SHP77 treated with DMSO at 0.1 percent for 48 hours (cell line): ENCODE results near the gene ALG11.
A peak's percentile ranks its signal among the peaks of the same experiment; 100 is the strongest.
"Not testable (repeated sequence)": the region's sequence is repeated elsewhere in the genome, so short reads cannot be mapped to it uniquely, and the experiment has no call there.

Experiments
- DNase-seq: peaks from one replicate; lab custom pipeline; 2025; lab: John Stamatoyannopoulos, UW

ALG11 gene, protein sequence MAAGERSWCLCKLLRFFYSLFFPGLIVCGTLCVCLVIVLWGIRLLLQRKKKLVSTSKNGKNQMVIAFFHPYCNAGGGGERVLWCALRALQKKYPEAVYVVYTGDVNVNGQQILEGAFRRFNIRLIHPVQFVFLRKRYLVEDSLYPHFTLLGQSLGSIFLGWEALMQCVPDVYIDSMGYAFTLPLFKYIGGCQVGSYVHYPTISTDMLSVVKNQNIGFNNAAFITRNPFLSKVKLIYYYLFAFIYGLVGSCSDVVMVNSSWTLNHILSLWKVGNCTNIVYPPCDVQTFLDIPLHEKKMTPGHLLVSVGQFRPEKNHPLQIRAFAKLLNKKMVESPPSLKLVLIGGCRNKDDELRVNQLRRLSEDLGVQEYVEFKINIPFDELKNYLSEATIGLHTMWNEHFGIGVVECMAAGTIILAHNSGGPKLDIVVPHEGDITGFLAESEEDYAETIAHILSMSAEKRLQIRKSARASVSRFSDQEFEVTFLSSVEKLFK

DNA sequence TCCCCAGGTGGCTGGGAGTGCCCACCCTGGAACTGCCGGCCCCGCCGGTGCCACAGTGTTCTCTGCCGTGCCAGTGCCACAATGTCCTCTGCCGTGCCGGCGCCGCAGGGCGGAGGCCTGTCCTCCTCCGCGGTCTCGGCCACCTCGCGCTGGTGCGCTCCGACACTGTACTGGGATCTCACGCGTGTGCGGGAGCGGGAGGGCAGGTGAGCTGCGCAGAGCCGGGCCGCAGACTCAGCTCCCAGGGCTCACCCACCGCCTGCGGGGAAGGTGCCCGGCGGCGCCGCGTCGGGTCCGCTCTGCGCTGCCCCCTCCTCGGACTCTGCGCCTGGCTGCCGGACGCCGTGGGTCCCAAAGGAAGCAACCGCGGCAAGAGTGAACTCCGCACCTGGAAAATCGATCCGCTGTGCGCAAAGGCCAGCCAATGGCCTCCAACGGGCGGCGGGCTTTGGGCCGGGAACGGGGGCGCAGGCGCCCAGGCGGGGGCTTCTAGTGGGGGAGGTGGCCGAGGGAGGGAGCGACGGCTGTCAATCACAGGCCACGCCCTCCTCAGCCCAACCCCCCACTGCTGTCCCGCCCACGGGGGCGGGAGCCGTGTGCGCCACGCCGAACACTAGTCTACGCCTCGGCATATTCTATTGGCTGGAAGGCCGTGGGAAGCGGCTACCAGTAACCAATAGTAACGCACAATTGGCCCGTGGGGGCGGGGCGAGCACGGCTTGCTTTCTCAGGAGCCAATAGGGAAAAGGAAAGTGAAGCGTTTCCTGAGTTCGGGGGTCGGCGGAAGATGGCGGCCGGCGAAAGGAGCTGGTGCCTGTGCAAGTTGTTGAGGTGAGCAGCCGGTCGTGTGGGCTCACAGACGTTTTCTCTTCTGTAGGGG lies at the start of gene ALG11:
Gene ALG11, plus strand, starts transcription at position 767 of the 880 bp plus-strand sequence. Its CDS starts 21 bp downstream, at position 788.
- DNase-seq: peak; percentile 87

GRCh38 chr13:51966186-51966585 lies 46.0 kb upstream of the ALG11 start:
- DNase-seq: no peak

DNA sequence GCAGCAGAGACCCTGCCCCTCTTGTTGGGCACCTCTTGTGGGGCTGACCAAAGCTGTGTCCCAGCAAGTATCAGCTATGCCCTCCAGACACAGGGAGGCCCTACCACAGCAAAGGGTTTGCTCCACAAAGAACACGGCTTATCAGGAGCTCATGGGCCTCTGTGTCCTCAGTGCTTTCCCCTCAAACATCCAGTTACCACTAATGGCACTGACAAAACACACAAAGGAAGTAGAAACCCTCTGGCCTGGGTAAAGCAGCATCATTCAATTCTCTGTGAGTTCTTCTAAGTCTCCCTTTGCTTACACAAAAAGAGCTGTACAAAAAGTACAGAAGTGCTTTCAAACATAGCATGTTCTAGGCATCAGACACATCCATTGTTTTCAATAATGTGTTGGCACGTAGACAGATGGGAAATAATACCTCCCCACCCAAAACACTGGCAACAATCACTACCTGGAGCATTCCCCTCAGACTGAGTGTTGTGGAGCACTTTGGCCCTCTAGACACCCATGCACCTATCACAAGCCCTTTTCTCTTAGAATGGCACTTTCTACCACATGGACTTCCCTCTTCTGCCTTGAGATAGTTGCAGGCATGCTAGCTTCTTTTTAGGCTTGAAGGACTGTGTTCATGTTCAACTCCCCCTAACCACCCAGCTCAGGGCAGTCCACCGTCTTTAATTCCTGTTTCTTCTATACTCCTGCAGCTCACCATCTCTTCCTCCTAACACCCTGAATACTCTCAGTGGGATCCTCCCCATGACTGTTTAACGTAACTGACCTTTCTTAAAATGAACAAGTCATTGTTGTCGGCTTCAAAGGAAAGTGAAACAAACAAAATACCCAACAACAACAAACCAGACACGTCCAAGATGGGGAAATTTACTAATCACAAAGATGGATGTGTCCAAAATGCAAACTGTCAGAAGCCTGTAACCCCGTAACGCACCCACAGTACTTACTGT lies 44.4 kb upstream of the ALG11 start:
- DNase-seq: no peak

- no peak for DNase-seq
These were observed 41.8 kb upstream of the ALG11 start for GRCh38 chr13:51970349-51970748.

DNA sequence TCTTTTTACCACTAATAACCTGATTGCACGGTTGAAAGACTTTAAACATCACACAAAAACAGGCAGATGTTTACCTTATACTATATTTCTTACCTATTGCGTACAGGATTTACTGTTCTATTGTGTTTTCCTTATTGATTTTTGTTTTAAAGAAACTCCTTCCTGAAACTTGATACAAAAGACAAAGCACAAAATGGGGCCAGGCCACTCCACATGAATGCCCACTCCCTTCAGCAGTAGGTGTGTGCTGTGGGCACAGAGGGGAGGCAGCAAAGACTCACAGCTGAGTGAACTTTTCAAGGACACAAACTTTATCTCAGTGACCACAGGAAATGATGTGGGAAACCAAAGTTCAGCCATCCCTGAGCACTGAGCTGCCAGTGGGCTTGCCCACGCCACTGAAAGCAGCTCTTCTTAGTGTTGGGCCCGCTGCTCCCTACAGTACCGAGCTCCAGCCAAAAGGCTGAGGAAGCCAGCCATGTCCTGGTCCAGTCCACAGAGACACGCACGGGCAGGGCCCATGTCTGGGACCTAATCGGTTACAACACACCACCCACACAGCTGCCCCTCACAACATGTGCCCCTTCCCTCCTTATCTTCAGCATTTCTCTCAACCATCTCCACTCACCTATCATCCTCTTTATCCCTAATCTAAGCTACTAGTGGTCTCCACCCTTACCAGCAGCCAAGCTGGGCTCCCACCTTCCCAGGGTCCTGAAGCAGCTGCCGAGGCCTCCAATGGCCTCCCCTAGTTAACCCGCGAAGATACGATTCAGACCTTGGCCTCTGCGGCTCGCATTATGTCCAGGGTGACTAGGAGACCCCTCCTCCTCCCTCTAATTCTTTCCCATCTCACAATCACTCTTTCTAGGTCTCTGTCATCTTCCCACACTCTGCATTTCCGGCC lies 40.4 kb upstream of the ALG11 start:
- no peak for DNase-seq

DNA sequence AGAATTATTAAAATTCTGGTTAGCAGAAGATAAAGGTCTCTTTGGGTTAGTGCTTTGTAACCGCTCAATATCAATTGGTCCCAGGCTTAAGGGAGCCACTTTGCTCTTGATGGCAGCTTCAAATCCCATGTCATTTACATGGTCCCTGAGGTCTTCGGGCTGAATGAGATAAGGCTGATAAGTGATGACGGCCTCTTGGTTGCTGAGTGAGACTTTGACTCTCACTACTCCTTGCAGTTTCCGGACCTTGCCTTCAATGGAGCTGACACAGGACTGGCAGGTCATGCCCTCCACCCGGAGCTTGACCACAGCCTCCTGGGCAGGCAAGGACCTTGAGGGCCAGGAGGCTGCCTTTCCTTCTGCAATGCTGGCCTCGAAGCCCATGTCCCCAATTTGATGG lies 37.7 kb upstream of the ALG11 start:
- DNase-seq: no peak

DNA sequence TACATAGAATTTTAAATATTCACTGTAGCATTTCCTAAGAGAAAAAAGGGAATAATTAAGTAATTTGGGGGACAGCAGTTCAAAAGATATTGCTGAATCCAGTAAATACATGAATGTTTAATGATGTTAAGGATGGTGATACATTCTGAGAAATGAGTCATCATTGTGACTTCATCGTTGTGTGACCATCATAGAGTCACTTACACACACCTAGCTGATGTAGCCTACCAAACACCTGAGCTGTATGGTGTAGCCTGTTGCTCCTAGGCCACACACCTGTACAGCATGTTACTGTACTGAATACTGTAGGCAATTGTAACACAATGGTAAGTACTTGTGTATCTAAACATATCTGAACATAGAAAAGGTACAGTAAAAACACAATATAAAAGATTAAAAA lies 35.8 kb upstream of the ALG11 start:
- no peak for DNase-seq

- no peak for DNase-seq
These were observed 35.3 kb upstream of the ALG11 start for GRCh38 chr13:51976890-51977289.

- no peak for DNase-seq
These were observed 34.6 kb upstream of the ALG11 start for GRCh38 chr13:51977625-51978024.

DNA sequence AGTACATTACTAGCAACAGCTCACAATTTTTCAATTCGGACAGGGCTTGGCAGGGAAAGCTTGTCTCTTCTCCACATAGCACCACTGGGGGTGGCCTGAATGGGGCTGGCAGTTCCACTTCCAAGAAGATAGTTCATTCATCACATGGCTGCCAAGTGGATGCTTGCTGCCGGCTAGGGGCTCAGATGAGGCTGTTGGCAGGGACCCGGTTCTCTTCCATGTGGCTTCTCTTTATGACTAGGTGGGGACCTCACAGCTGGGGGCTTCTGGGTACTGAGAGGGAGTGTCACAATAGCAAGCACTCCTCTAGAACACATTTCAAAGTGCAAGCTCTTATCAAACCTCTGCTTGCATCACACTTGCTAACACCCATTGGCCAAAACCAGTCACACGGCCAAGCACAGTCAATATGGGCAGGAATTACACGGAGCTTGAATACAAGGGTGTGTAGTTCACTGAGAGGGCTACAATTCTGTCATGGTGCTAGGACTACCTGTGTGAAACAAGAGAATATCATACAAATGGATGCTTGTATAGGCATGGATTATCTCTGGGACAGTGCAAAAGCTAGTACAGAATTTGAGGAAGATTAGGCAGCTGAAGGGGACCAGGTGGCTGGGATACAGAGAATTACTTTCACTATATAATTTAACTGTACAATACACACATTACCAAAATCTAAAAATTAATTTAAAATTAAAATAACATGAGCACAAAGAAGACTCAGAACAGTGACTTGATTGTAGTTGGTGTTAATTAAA lies 33.2 kb upstream of the ALG11 start:
- DNase-seq: no peak

DNA sequence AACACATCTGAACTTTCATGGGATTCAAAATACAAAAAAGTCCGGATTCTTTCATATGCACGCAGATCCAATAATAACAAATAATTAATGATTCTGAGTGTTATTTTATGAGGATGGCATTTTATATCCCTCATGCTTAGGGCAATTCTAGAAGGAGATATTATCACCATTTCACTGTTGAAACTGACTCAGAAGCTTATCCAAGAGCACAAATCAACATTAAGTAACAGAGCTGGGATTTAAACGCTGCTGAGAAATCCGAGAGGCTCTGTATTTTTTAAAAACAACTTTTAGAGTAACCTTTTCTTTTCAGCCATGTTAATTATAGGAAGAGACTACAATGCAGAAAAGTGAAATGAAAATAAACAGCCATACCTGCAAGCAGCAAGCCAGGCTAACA lies 31.3 kb upstream of the ALG11 start:
- DNase-seq: no peak

DNA sequence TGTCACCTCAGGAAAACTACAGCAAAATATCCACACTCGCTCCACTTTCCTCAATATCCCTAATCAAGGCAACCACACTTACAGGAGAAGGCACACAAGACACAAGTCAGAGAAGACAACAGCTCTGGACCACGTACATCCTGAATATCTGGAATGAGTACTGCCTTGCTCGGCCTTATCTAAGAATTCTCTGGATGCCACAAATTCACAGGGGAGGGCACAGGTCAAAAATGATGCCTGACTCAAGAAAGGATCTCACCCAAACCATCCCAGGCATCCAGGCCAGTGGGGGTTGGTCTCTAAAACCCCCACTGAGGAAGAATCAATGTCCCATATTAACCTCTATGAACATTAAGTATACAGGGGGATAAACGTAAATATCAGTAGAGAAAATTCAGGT lies 30.8 kb upstream of the ALG11 start:
- DNase-seq: no peak

DNA sequence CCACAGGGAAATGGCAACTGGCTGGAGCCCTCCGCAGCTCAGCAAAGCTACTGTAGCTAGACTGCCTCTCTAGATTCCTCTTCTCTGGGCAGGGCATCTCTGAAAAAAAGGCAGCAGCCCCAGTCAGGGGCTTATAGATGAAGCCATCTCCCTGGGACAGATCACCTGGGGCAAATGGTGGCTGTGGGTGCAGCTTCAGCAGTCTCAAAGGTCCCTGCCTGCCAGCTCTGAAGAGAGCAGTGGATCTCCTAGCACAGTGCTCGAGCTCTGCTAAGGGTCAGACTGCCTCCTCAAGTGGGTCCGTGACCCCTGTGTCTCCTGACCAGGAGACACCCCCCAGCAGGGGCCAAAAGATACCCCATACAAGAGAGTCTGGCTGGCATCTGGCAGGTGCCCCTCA lies 28.9 kb upstream of the ALG11 start:
- not testable (repeated sequence) for DNase-seq

DNA sequence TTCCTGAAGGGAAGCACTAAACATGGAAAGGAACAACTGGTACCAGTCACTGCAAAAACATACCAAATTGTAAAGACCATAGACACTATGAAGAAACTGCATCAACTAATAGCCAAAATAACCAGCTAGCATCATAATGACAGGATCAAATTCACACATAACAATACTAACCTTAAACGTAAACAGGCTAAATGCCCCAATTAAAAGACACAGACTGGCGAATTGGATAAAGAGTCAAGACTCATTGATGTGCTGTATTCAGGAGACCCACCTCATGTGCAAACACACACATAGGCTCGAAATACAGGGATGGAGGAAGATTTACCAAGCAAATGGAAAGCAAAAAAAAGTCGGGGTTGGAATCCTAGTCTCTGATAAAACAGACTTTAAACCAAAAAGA lies 27.3 kb upstream of the ALG11 start:
- DNase-seq: not testable (repeated sequence)

DNA sequence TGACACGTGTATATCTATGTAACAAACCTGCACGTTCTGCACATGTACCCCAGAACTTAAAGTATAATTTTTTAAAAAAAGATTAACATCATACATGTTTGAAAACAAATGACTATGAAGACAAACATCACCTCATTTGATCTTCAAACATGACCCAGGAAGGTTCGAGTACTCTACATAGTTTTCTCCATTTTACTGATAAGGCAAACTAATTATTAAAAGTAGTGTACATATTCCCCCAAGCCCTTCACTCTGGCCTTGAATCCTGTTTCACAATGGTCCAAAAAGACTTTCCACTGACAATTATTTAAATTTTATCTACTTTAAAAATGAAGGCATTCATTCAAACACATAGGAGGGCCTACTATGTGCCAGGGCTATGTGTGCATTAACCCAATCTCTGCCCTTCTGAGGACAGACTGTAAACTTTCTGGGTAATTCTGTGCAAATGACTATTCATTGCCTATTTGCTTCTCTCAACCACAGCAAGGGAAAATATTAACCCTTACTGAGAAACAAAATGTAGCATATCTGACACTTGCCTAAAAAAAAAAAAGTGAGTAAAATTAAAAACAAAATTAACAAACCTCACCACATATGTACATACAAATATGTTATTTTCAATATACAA lies 23.1 kb upstream of the ALG11 start:
- DNase-seq: no peak

DNA sequence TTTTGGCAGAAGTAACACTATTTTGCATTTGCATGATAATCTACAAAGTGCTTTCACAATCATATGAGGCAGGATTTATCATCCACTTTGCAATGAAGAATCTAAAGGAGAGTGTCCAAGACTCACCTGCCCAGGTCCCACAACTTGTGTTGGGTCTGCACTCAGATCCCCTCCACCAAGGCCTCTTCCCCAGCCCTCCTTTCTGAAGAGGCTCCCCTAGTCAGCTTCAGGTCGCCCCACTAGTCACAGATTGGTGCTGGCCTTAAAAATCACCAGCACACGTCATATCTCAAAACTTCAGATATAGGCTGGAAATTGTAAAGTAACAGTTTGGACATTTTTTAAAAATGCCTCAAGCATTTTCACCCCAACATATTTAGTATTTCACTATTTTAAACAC lies 18.5 kb upstream of the ALG11 start:
- DNase-seq: no peak

DNA sequence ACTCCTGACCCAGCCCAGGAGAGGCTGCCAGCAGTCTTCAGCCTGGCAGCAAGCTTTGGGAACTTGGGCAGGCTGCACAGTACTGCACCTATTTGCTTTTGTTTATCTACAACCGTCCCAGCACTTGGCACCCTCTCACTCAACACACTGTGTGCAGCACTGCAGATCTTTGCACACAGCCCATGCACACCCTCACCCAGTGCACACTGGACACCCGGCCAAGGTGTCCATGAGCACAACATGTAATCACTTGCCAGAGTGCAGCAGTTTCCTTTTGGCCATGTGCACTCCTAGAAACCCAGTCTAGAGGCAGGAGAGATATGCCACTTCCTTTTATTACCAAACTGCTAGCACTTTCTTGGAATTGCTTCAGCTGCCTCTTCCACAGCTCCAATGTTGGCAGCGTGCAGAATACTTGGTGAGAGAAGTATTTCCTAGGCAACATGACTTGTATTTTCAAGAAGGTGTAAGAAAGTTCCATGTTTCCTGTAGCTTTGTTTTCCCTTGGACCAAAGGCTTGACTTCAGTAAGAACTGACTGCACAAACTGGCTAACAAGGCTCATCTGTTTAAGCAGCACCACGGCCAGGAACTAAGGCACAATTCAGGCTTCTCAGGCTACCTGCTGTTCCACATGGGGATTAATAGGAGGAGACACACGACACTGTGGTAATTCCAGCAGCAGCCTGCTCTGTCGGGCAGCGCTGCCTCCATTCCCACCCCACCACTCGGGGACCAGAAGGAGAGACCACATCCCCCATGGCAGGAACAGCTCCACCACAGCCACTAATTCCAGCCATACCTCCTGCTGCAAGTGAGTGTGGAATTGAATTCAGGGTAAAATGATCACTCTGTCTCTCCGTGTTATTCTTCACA lies 16.3 kb upstream of the ALG11 start:
- no peak for DNase-seq

- DNase-seq: no peak
These were observed 15.6 kb upstream of the ALG11 start for GRCh38 chr13:51996641-51997040.
